Mammary epithelial cell (primary cell): Measurements from ENCODE around the gene OR6B1.

Source experiments
- EZH2 ChIP-seq: IDR thresholded peaks from 2 replicates; pipeline ENCODE4 v1.6.1; 2012; ENCODE audit warnings: low read length, inconsistent platforms, borderline replicate concordance
- TF ChIP-seq, protein P1 (sequence below), 2 donors: IDR thresholded peaks in 1 of 2; conservative IDR thresholded peaks in 1 of 2; 2 replicates each; pipeline ENCODE4 v1.5.1; 2011 to 2012; ENCODE audit warnings: inconsistent platforms in 2 of 2, low read length in 2 of 2, mild to moderate bottlenecking in 2 of 2, control low read depth in 1 of 2, low read depth in 1 of 2; ENCODE audit not compliant: insufficient read depth in 1 of 2; ENCODE audit errors: extremely low read depth in 1 of 2

DNA sequence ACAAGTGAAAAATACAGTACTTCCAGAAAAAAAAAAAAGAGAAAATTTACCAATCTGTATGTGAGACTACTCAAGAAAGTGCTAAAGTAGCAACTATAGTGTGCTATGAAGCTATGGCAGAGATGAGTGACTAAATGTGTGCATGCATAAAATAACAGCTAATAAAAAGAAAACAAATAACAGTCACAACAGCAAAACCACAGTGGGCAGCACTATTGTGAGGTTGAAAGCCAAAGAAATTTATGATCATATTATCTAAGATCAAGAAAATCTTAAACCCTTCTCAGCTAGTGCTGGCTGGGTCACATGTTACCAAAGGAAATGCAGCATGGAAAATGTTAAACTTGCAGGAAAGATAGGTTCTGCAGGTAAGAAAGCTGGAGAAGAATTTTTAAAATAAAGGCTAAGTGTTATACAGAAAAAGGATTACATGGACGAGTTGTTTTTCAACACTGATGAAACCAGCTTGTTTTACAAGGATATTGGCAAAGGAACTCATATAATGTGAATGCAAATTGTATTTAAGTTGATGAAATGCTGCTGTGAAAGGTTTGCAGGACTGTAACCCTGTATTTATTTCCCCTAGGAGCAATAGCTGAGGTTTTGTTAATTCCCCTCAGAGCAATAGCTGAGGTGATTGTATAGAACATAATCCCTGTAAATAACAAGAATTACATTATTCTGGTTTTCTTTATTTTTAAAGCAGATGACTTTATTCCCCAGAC, 33.0 kb downstream of the OR6B1 start:
- TF ChIP-seq, protein P1, sequence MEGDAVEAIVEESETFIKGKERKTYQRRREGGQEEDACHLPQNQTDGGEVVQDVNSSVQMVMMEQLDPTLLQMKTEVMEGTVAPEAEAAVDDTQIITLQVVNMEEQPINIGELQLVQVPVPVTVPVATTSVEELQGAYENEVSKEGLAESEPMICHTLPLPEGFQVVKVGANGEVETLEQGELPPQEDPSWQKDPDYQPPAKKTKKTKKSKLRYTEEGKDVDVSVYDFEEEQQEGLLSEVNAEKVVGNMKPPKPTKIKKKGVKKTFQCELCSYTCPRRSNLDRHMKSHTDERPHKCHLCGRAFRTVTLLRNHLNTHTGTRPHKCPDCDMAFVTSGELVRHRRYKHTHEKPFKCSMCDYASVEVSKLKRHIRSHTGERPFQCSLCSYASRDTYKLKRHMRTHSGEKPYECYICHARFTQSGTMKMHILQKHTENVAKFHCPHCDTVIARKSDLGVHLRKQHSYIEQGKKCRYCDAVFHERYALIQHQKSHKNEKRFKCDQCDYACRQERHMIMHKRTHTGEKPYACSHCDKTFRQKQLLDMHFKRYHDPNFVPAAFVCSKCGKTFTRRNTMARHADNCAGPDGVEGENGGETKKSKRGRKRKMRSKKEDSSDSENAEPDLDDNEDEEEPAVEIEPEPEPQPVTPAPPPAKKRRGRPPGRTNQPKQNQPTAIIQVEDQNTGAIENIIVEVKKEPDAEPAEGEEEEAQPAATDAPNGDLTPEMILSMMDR (conservative IDR thresholded peaks at IDR 0.05 in 1 of 2, IDR thresholded peaks at IDR 0.05 in 1 of 2; ENCODE audit: extremely low read depth in 1 of 2, insufficient read depth in 1 of 2, low read depth in 1 of 2, low read length in 2 of 2): no peak
- TF ChIP-seq EZH2: no peak
